ENCODE measurements around the gene SEC31A.
A peak's percentile ranks its signal among the peaks of the same experiment; 100 is the strongest.

Gene SEC31A

GRCh38 chr4:82890901-82891706 lies at the start of gene SEC31A:
Gene SEC31A, minus strand, starts transcription at chr4:82891153. Its CDS starts 9,217 bp downstream, at chr4:82881936.
- DNase-seq, result peak; percentile 97
- peaks cover 38% of the 10 kb centered on the region for H3F3A ChIP-seq (ENCODE audit: insufficient read depth, low read length)

GRCh38 chr4:82939414-82939813 lies 48.5 kb upstream of the SEC31A start:
- H3K27me3 ChIP-seq (replicated peaks; ENCODE audit: insufficient read depth, low read length), result no peaks in the 10 kb centered on the region
- H3K4me3 ChIP-seq (ENCODE audit: low read length), result no peak overlapping the region
- 0 out of 2 replicates have a peak, but pooled peaks cover 3% of the 10 kb centered on the region for H3K79me2 ChIP-seq (ENCODE audit: low read length)
- no peak for TF ChIP-seq EZH2phosphoT487 (IDR thresholded peaks at IDR 0.05; ENCODE audit: low read length)
- TF ChIP-seq EZH2 (optimal IDR thresholded peaks at IDR 0.05; ENCODE audit: low read depth, low read length), result no peak
- no peak for TF ChIP-seq CTCF (IDR thresholded peaks at IDR 0.05; ENCODE audit: low read length)
- H4K20me1 ChIP-seq (ENCODE audit: insufficient read depth, low read length), result no peaks in the 10 kb centered on the region
- H3K9me2 ChIP-seq (replicated peaks; ENCODE audit: insufficient read depth, low read length), result no peaks in the 10 kb centered on the region
- H3K36me3 ChIP-seq (replicated peaks; ENCODE audit: insufficient read depth, low read length), result no peaks in the 10 kb centered on the region; the same call in 1 of the 2 replicates
- no peak overlapping the region for H2AFZ ChIP-seq (ENCODE audit: low read length)
- H3F3A ChIP-seq (ENCODE audit: insufficient read depth, low read length), result no peaks in the 10 kb centered on the region
- H3K4me1 ChIP-seq (ENCODE audit: low read length), result no peaks in the 10 kb centered on the region
- H3K9me3 ChIP-seq (replicated peaks; ENCODE audit: insufficient read depth, low read length), result no peaks in the 10 kb centered on the region
- DNase-seq, result no peak
- no peak overlapping the region for H3K27ac ChIP-seq (ENCODE audit: low read length)
- no peak overlapping the region for H3K4me2 ChIP-seq (ENCODE audit: low read depth, low read length)
- H3K9ac ChIP-seq (ENCODE audit: low read length), result no peak overlapping the region

More at GRCh38 chr4:82890901-82891706, at the start of gene SEC31A:
- peak within 1 kb of the TSS; percentile 92 for H3K9ac ChIP-seq (ENCODE audit: low read length)
- peak within 1 kb of the TSS; percentile 96 for H3K27ac ChIP-seq (ENCODE audit: low read length)
- peaks cover 17% of the 10 kb centered on the region for H3K4me1 ChIP-seq (ENCODE audit: low read length)
- TF ChIP-seq CTCF (IDR thresholded peaks at IDR 0.05; ENCODE audit: low read length), result no peak
- TF ChIP-seq EZH2 (optimal IDR thresholded peaks at IDR 0.05; ENCODE audit: low read depth, low read length), result no peak
- TF ChIP-seq EZH2phosphoT487 (IDR thresholded peaks at IDR 0.05; ENCODE audit: low read length), result no peak
- peak within 1 kb of the TSS; percentile 80 for H2AFZ ChIP-seq (ENCODE audit: low read length)
- H3K4me2 ChIP-seq (ENCODE audit: low read depth, low read length), result peak within 1 kb of the TSS; percentile 71
- no peaks in the 10 kb centered on the region for H3K9me3 ChIP-seq (replicated peaks; ENCODE audit: insufficient read depth, low read length)
- peaks cover 69% of the 10 kb centered on the region for H3K79me2 ChIP-seq (ENCODE audit: low read length)
- H3K27me3 ChIP-seq (replicated peaks; ENCODE audit: insufficient read depth, low read length), result no peaks in the 10 kb centered on the region
- H3K36me3 ChIP-seq (replicated peaks; ENCODE audit: insufficient read depth, low read length), result no peaks in the 10 kb centered on the region; the same call in 1 of the 2 replicates
- no peaks in the 10 kb centered on the region for H3K9me2 ChIP-seq (replicated peaks; ENCODE audit: insufficient read depth, low read length)
- H3K4me3 ChIP-seq (ENCODE audit: low read length), result peak within 1 kb of the TSS; percentile 95
- no peaks in the 10 kb centered on the region for H4K20me1 ChIP-seq (ENCODE audit: insufficient read depth, low read length)

GRCh38 chr4:82934441-82934840 lies 43.5 kb upstream of the SEC31A start:
- H3K9me3 ChIP-seq (replicated peaks; ENCODE audit: insufficient read depth, low read length), result no peaks in the 10 kb centered on the region
- no peak overlapping the region for H3K4me3 ChIP-seq (ENCODE audit: low read length)

More at GRCh38 chr4:82934441-82934840, 43.5 kb upstream of the SEC31A start:
- H3F3A ChIP-seq (ENCODE audit: insufficient read depth, low read length), result no peaks in the 10 kb centered on the region
- no peak overlapping the region for H3K4me2 ChIP-seq (ENCODE audit: low read depth, low read length)
- no peaks in the 10 kb centered on the region for H4K20me1 ChIP-seq (ENCODE audit: insufficient read depth, low read length)
- no peak for DNase-seq
- no peak overlapping the region for H3K9ac ChIP-seq (ENCODE audit: low read length)
- H3K4me1 ChIP-seq (ENCODE audit: low read length), result no peaks in the 10 kb centered on the region
- no peak overlapping the region for H2AFZ ChIP-seq (ENCODE audit: low read length)
- H3K9me2 ChIP-seq (replicated peaks; ENCODE audit: insufficient read depth, low read length), result no peaks in the 10 kb centered on the region
- no peak overlapping the region for H3K27ac ChIP-seq (ENCODE audit: low read length)
- no peaks in the 10 kb centered on the region for H3K36me3 ChIP-seq (replicated peaks; ENCODE audit: insufficient read depth, low read length)
- no peak for TF ChIP-seq EZH2phosphoT487 (IDR thresholded peaks at IDR 0.05; ENCODE audit: low read length)
- no peak for TF ChIP-seq EZH2 (optimal IDR thresholded peaks at IDR 0.05; ENCODE audit: low read depth, low read length)
- no peak for TF ChIP-seq CTCF (IDR thresholded peaks at IDR 0.05; ENCODE audit: low read length)
- no peaks in the 10 kb centered on the region for H3K27me3 ChIP-seq (replicated peaks; ENCODE audit: insufficient read depth, low read length)
- H3K79me2 ChIP-seq (ENCODE audit: low read length), result no peaks in the 10 kb centered on the region
